A673 (cell line): ENCODE results near the gene MEGF6.

Source experiments
- EZH2 ChIP-seq: fragments of 200-600 bp; sonication (generic); IDR thresholded peaks from 2 replicates; pipeline ENCODE4 v1.6.1; 2017; ENCODE audit warnings: borderline replicate concordance, low read depth, mild to moderate bottlenecking, mixed read lengths, antibody characterized with exemption, low read length; ENCODE audit not compliant: poor library complexity, severe bottlenecking
- TF ChIP-seq, protein P1 (sequence below): fragments of 300-800, 200-600 bp; sonication (generic); conservative IDR thresholded peaks from 2 replicates; pipeline ENCODE4 v1.5.1; 2017; ENCODE audit warnings: low read depth, mild to moderate bottlenecking, antibody characterized with exemption, low read length, moderate library complexity, mixed read lengths

DNA sequence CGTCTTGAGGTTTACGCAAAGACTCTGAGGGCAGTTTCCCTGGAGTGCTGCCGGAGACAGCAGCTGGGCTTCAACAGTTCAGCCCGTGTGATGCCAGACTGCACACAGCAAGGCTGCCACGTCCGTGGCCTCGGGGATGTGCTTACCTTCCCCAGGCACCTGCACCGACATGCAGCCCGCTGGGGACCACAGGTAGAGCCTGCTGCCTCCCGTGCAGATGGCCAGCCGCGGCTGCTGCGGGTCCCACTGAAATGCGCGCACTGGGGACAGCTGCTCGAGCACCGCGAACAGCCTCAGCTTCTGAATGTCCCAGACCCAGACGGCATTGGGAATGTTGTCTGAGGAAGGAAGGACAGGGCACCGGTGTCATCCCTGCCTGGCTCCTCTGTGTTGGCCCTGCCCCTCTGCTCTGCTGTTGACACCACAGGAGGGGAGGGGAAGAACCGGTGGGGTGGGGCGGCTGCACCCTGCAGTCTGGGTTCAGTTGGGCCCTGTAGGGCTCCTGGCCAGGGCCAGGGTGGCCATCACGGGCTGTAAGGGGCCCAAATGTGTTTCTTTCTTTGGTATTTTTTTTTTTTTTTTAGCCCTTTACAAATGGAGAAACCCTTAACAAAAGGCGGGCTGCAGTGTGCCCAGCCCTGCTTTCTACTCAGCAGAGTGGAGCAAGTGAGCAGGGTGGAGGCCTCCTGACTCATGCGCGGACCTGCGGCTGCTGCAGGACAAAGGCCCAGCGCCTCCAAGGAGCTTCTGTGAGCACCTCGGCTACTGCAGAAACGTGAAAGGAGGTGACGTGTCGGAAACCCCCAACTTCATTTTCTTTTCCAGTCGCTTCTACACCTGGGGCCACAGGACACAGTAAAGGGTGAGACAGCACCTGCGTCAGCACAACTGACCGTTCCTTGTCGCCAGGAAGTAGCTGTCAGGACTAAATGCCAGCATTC is 20.3 kb upstream of the MEGF6 start:
- TF ChIP-seq, protein P1, sequence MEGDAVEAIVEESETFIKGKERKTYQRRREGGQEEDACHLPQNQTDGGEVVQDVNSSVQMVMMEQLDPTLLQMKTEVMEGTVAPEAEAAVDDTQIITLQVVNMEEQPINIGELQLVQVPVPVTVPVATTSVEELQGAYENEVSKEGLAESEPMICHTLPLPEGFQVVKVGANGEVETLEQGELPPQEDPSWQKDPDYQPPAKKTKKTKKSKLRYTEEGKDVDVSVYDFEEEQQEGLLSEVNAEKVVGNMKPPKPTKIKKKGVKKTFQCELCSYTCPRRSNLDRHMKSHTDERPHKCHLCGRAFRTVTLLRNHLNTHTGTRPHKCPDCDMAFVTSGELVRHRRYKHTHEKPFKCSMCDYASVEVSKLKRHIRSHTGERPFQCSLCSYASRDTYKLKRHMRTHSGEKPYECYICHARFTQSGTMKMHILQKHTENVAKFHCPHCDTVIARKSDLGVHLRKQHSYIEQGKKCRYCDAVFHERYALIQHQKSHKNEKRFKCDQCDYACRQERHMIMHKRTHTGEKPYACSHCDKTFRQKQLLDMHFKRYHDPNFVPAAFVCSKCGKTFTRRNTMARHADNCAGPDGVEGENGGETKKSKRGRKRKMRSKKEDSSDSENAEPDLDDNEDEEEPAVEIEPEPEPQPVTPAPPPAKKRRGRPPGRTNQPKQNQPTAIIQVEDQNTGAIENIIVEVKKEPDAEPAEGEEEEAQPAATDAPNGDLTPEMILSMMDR, result no peak
- TF ChIP-seq EZH2, result no peak
